Erythroblast (primary cell): ENCODE data around the gene VIPR2.

Experiments used
- GATA1 ChIP-seq: IDR thresholded peaks from 2 replicates; pipeline ENCODE4 v1.6.1; 2011; ENCODE audit warnings: low read depth, mild to moderate bottlenecking, control low read depth, low read length, moderate library complexity
- POLR2A ChIP-seq: IDR thresholded peaks from 2 replicates; pipeline ENCODE4 v1.6.1; 2011; ENCODE audit warnings: mild to moderate bottlenecking, low read length

DNA sequence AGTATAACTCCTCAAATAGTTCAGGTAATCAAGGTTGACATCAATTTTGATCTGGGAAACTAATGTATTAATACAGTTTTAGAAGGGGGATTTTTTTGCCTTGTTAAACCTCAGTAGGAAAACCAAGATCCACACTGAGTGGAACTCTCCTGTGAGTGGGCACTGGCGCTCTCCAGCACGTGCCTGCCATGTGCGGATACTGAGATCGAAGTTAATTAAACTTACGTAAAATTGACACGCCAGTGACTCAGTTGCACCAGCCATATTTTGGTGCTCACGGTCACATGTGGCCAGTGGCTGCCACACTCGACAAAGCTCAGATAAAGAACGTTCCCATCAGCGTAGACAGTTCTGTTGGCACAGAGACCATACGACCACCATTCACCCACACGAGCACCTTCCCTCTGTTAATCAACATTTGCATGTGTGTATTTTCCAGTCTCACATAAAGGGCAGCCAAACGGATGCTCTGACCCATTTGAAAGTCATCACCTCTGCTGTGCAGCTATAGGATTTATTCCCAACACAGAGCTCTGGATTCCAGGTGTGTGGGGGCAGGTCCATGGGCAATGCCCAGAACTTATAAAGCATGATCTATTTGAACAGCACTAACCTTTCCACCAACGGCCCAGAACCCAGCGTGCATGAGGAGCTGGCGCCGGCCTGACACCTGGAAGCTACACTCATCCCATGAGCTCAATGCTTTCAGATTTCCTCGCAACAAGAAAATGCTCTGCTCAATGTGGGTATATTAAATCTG is 77.7 kb downstream of the VIPR2 start:
- TF ChIP-seq POLR2A, result no peak
- TF ChIP-seq GATA1, result no peak
